HCT116 (cell line): ENCODE data around the gene CYP3A7. TPM values are rescaled to one million over a fixed set of nuclear protein-coding genes. Genes with fewer than 3 reads are reported as not detected.

Experiments used
- ATAC-seq: fragments of 200-7000 bp; cut with Tn5 transposase; 2 replicates; pipeline ENCODE4 v1.9.1; 2020; ENCODE audit warnings: mild to moderate bottlenecking, moderate library complexity
- BruUV-seq: library from RNA; stranded (reverse); fragments of 400-500 nt; replicated peaks from 2 replicates; lab custom pipeline; 2021; lab: Mats Ljungman, UMichigan
- CTCF ChIA-PET: fragments of 300-600 bp; sonication (Branson Sonifier 250); formaldehyde crosslinking; loops from one replicate; lab custom pipeline; 2021; ENCODE audit warnings: antibody characterized with exemption; lab: Charles Lee
- POLR2A ChIA-PET: fragments of 300-600, 350-600 bp; sonication (Branson Sonifier 250); formaldehyde crosslinking; loops from one replicate; lab custom pipeline; 2021; ENCODE audit warnings: antibody characterized with exemption; lab: Charles Lee
- RAD21 ChIA-PET, 2 experiments: fragments of 300-600 bp; sonication (Branson Sonifier 250); formaldehyde crosslinking; loops; one replicate each; lab custom pipeline; 2023; ENCODE audit warnings: low total read pairs in 2 of 2; ENCODE audit not compliant: uncharacterized antibody in 2 of 2, unreplicated experiment in 2 of 2, low non-redundant PET in 1 of 2; lab: Charles Lee
- DNase-seq: peaks from one replicate; pipeline ENCODE4 v3.0.0-alpha.2; 2010; ENCODE audit warnings: low read depth, low spot score
- H2AFZ ChIP-seq: fragments of 200-600 bp; shearing (Covaris generic), sonication (generic); 2 replicates; pipeline ENCODE4 v1.6.1; 2017; ENCODE audit warnings: low read depth, mixed run types, mixed read lengths, antibody characterized with exemption, low read length; ENCODE audit not compliant: poor library complexity, severe bottlenecking
- H3K27ac ChIP-seq: 2 replicates; pipeline ENCODE4 v1.5.1; 2012; ENCODE audit warnings: low read depth, low read length
- H3K27me3 ChIP-seq: fragments of 200-600 bp; sonication (generic); 2 replicates; pipeline ENCODE4 v1.6.1; 2016; ENCODE audit warnings: mixed run types, low read length, mixed read lengths; ENCODE audit not compliant: insufficient read depth
- H3K36me3 ChIP-seq, 2 experiments: fragments of 200-500 bp in 1 of 2; fragments of 200-600 bp in 1 of 2; sonication (Bioruptor generic) in 1 of 2; sonication (generic) in 1 of 2; 2 replicates each; pipeline versions ENCODE4 v1.5.1 to v1.6.1; 2014 to 2016; ENCODE audit warnings: low read length in 2 of 2, inconsistent platforms in 1 of 2, mixed read lengths in 1 of 2, mixed run types in 1 of 2; ENCODE audit not compliant: insufficient read depth in 2 of 2, control insufficient read depth in 1 of 2
- H3K4me1 ChIP-seq, 2 experiments: fragments of 200-600 bp in 1 of 2; sonication (generic) in 1 of 2; 2 replicates each; pipeline versions ENCODE4 v1.5.1 to v1.6.1; 2012 to 2017; ENCODE audit warnings: low read length in 2 of 2, inconsistent platforms in 1 of 2, mild to moderate bottlenecking in 1 of 2, mixed read lengths in 1 of 2, mixed run types in 1 of 2, moderate library complexity in 1 of 2; ENCODE audit not compliant: insufficient read depth in 2 of 2, control insufficient read depth in 1 of 2
- H3K4me2 ChIP-seq: fragments of 200-600 bp; sonication (generic); 2 replicates; pipeline ENCODE4 v1.6.1; 2017; ENCODE audit warnings: mixed run types, low read length, mixed read lengths
- H3K4me3 ChIP-seq, 2 experiments: fragments of 200-600 bp in 1 of 2; sonication (generic) in 1 of 2; replicated peaks in 1 of 2; 2 replicates each; pipeline ENCODE4 v1.5.1; 2011 to 2016; ENCODE audit warnings: low read length in 2 of 2, control low read depth in 1 of 2, low read depth in 1 of 2, mild to moderate bottlenecking in 1 of 2, mixed read lengths in 1 of 2, mixed run types in 1 of 2
- H3K79me2 ChIP-seq: fragments of 200-600 bp; sonication (generic); 2 replicates; pipeline ENCODE4 v1.6.1; 2017; ENCODE audit warnings: mild to moderate bottlenecking, mixed run types, low read length, moderate library complexity, mixed read lengths; ENCODE audit not compliant: insufficient read depth
- H3K9ac ChIP-seq: fragments of 200-600 bp; sonication (generic); 2 replicates; pipeline ENCODE4 v1.6.1; 2016; ENCODE audit warnings: low read length, mixed read lengths
- H3K9me2 ChIP-seq: fragments of 200-600 bp; sonication (generic), shearing (Covaris generic); 2 replicates; pipeline ENCODE4 v1.6.1; 2017; ENCODE audit warnings: mixed run types, mild to moderate bottlenecking, moderate library complexity; ENCODE audit not compliant: insufficient read depth
- H3K9me3 ChIP-seq, 2 experiments: fragments of 200-500 bp in 1 of 2; fragments of 200-600 bp in 1 of 2; sonication (Bioruptor generic) in 1 of 2; sonication (generic) in 1 of 2; 2 replicates each; pipeline ENCODE4 v1.6.1; 2014 to 2017; ENCODE audit warnings: low read length in 2 of 2, mixed read lengths in 2 of 2, inconsistent platforms in 1 of 2, low read depth in 1 of 2, mild to moderate bottlenecking in 1 of 2, mixed run types in 1 of 2, moderate library complexity in 1 of 2; ENCODE audit not compliant: control insufficient read depth in 1 of 2, insufficient read depth in 1 of 2
- H4K20me1 ChIP-seq: fragments of 200-600 bp; sonication (generic), shearing (Covaris generic); 2 replicates; pipeline ENCODE4 v1.6.1; 2017; ENCODE audit warnings: mixed run types, mild to moderate bottlenecking, moderate library complexity; ENCODE audit not compliant: insufficient read depth
- CBX3 ChIP-seq: IDR thresholded peaks from 2 replicates; pipeline ENCODE4 v1.6.1; 2012; ENCODE audit warnings: low read depth
- CEBPB ChIP-seq: IDR thresholded peaks from 2 replicates; pipeline ENCODE4 v1.6.1; 2012; ENCODE audit warnings: low read depth
- EGR1 ChIP-seq: IDR thresholded peaks from 2 replicates; pipeline ENCODE4 v1.6.1; 2012; ENCODE audit warnings: low read depth
- ELF1 ChIP-seq: IDR thresholded peaks from 2 replicates; pipeline ENCODE4 v1.6.1; 2012; ENCODE audit warnings: low read depth, borderline replicate concordance
- JUND ChIP-seq: IDR thresholded peaks from 2 replicates; pipeline ENCODE4 v1.6.1; 2012
- POLR2A ChIP-seq: IDR thresholded peaks from 2 replicates; pipeline ENCODE4 v1.7.0; 2011; ENCODE audit warnings: borderline replicate concordance; ENCODE audit not compliant: insufficient read depth, insufficient read length; ENCODE audit errors: extremely low read depth
- REST ChIP-seq: IDR thresholded peaks from 2 replicates; pipeline ENCODE4 v1.6.1; 2012; ENCODE audit warnings: low read depth
- SIN3A ChIP-seq: IDR thresholded peaks from 2 replicates; pipeline ENCODE4 v1.6.1; 2012; ENCODE audit warnings: low read depth
- SRF ChIP-seq: IDR thresholded peaks from 2 replicates; pipeline ENCODE4 v1.6.1; 2012; ENCODE audit warnings: low read depth
- YY1 ChIP-seq: IDR thresholded peaks from 2 replicates; pipeline ENCODE4 v1.6.1; 2011; ENCODE audit warnings: low read length, low read depth, moderate library complexity, mild to moderate bottlenecking; ENCODE audit not compliant: insufficient replicate concordance; ENCODE audit errors: extremely low read depth
- intact Hi-C: fragments of 100-400 bp; cut with micrococcal nuclease; formaldehyde crosslinking; loops from 2 replicates; pipeline ENCODE4 v1.10.0; 2022
- total RNA-seq: library from RNA; stranded (reverse); gene quantifications from one replicate; pipeline ENCODE4 v1.2.1, GENCODE V29; 2021; ENCODE audit not compliant: unreplicated experiment
- TF ChIP-seq, protein P1 (sequence below), 3 experiments: fragments of 200-600 bp in 1 of 3; sonication (generic) in 1 of 3; IDR thresholded peaks in 2 of 3; conservative IDR thresholded peaks in 1 of 3; 2 replicates each; pipeline ENCODE4 v1.5.1; 2012 to 2017; ENCODE audit warnings: low read depth in 2 of 3, low read length in 2 of 3, antibody characterized with exemption in 1 of 3, borderline replicate concordance in 1 of 3, control low read depth in 1 of 3, mild to moderate bottlenecking in 1 of 3, mixed read lengths in 1 of 3, mixed run types in 1 of 3, moderate library complexity in 1 of 3; ENCODE audit not compliant: insufficient read depth in 1 of 3

Gene CYP3A7
- total RNA-seq, 1 experiment from 2014 or later = not detected

- no peak for DNase-seq
- no TSS peak for BruUV-seq
- Histone ChIP-seq H3K9me3 (peaks cover 0 to 4% of the 10 kb centered on the region in 2 experiments; a peak in 1 of 4 replicates), H3K4me2 (no peak overlapping the region), H3K4me1 (peaks cover 7 to 20% of the 10 kb centered on the region in 2 experiments; a peak in 3 of 4 replicates), H3K9me2 (no peaks in the 10 kb centered on the region), H3K27me3 (no peaks in the 10 kb centered on the region), H3K27ac (no peak overlapping the region), H2AFZ (no peak overlapping the region), H3K79me2 (no peaks in the 10 kb centered on the region), H4K20me1 (no peaks in the 10 kb centered on the region), H3K4me3 (no peak overlapping the region), H3K36me3 (no peaks in the 10 kb centered on the region), H3K9ac (no peak overlapping the region)
- ChIA-PET RAD21 (no interaction called here), POLR2A (no interaction called here), CTCF (no interaction called here)
- no peak for ATAC-seq
- TF ChIP-seq ELF1 (no peak), YY1 (no peak), CBX3 (no peak), REST (no peak), JUND (no peak), EGR1 (no peak), SRF (no peak), CEBPB (no peak), SIN3A (no peak), POLR2A (no peak)
- TF ChIP-seq, protein P1, sequence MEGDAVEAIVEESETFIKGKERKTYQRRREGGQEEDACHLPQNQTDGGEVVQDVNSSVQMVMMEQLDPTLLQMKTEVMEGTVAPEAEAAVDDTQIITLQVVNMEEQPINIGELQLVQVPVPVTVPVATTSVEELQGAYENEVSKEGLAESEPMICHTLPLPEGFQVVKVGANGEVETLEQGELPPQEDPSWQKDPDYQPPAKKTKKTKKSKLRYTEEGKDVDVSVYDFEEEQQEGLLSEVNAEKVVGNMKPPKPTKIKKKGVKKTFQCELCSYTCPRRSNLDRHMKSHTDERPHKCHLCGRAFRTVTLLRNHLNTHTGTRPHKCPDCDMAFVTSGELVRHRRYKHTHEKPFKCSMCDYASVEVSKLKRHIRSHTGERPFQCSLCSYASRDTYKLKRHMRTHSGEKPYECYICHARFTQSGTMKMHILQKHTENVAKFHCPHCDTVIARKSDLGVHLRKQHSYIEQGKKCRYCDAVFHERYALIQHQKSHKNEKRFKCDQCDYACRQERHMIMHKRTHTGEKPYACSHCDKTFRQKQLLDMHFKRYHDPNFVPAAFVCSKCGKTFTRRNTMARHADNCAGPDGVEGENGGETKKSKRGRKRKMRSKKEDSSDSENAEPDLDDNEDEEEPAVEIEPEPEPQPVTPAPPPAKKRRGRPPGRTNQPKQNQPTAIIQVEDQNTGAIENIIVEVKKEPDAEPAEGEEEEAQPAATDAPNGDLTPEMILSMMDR (IDR thresholded peaks at IDR 0.05 in 2 of 3, conservative IDR thresholded peaks at IDR 0.05 in 1 of 3; ENCODE audit: borderline replicate concordance in 1 of 3, insufficient read depth in 1 of 3, low read depth in 2 of 3, low read length in 2 of 3) = no peak
- intact Hi-C loops = no loop called here
Observed at GRCh38 chr7:99677013-99677647, 57.9 kb downstream of the CYP3A7 start.
